GM12864 (cell line): ENCODE measurements around the gene HJURP.
"Not testable (repeated sequence)": the region's sequence is repeated elsewhere in the genome, so short reads cannot be mapped to it uniquely, and the experiment has no call there.

ENCODE experiments used
- DNase-seq: peaks from one replicate; pipeline ENCODE4 v3.0.0-alpha.2; 2011; ENCODE audit warnings: low read depth
- H3K4me3 ChIP-seq: 2 replicates; pipeline ENCODE4 v1.5.1; 2011; ENCODE audit warnings: mild to moderate bottlenecking, low read depth, low read length, control low read depth
- TF ChIP-seq, protein P1 (sequence below): IDR thresholded peaks from 2 replicates; pipeline ENCODE4 v1.5.1; 2011; ENCODE audit warnings: low read depth, mild to moderate bottlenecking, moderate library complexity, low read length, control low read depth, inconsistent platforms; ENCODE audit errors: missing control alignments

The HJURP gene

DNA sequence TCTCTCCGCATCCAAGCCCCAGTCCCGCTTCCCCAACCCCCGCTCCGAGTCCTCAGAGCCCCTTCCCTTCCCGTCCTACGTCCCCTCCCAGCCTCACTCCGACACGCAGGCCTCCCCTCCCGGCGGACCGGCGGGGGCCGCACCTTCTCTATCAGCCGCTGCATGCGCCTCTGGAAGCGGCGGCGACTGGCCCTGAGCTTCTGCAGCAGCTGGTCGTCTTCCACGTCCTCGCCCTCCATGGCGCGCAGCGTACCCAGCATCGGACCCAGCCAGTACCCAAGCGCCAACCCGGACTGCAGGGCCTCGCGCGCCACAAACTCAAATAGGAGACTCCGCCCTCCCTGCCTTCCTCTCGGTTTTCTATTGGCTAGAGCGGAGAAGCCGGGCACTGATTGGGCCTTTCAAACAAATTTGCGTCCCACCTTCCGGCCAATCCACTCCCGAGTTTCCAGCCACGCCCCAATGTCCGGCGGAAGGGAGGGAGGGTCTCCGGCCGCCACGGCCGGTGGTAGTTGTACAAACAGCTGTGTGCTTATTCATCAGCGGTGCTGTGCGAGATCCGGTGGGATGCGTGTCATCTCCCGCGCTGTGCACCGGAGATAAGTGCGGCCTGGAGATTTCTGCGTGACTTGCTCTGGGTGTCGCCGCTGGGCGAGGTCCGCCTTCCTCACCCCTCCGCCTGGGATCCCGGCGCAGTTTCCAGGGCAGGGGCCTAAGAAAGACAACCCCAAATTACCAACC lies at the start of gene HJURP:
Gene HJURP (minus strand): TSS at position 295 of the 741 bp plus-strand sequence. CDS start 35 bp downstream, at position 260.
- peak; percentile 86 for DNase-seq
- peak within 1 kb of the TSS; percentile 72 for H3K4me3 ChIP-seq
- TF ChIP-seq, protein P1, sequence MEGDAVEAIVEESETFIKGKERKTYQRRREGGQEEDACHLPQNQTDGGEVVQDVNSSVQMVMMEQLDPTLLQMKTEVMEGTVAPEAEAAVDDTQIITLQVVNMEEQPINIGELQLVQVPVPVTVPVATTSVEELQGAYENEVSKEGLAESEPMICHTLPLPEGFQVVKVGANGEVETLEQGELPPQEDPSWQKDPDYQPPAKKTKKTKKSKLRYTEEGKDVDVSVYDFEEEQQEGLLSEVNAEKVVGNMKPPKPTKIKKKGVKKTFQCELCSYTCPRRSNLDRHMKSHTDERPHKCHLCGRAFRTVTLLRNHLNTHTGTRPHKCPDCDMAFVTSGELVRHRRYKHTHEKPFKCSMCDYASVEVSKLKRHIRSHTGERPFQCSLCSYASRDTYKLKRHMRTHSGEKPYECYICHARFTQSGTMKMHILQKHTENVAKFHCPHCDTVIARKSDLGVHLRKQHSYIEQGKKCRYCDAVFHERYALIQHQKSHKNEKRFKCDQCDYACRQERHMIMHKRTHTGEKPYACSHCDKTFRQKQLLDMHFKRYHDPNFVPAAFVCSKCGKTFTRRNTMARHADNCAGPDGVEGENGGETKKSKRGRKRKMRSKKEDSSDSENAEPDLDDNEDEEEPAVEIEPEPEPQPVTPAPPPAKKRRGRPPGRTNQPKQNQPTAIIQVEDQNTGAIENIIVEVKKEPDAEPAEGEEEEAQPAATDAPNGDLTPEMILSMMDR = no peak

DNA sequence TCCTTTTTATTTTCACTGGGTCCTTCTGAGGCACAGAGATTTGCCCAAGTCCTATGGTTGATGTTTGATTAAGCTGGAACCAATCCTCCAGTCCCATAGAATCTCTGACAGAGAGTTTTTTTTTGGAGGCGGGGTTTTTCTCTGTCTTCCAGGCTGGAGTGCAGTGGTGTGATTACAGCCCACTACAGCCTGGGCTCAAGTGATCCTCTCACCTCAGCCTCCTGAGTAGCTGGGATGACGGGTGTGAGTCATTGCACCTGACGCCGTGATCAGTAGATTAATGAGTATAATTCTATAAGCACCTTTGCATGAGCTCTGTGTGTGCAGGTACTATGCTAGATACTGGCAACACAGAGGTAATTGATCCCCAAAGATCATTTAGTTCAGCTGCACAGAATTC lies 47.5 kb upstream of the HJURP start:
- TF ChIP-seq, protein P1 = no peak
- no peak overlapping the region for H3K4me3 ChIP-seq
- DNase-seq = no peak

DNA sequence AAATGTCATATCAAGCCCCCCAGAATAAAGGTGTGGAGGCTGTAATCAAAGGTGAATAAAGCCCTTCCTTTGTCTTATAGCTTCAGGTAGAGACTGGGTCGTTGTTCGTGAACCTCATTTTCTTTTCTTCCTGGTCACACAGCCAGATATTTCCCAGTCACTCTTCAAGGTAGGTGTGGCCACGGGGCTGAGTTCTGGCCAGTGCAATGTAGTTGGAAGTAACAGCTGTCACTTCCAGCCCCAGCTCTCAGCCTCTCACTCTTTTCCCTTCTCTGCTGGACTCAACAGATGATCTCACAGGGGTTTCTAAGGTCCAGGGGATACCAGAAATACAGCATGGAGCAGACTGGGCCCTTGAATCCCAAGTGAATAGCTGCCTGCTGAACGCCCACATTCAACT lies 47.0 kb upstream of the HJURP start:
- H3K4me3 ChIP-seq = no peak overlapping the region
- DNase-seq = no peak
- TF ChIP-seq, protein P1 = no peak

GRCh38 chr2:233896253-233896652 lies 41.9 kb upstream of the HJURP start:
- not testable (repeated sequence) for DNase-seq, H3K4me3 ChIP-seq

DNA sequence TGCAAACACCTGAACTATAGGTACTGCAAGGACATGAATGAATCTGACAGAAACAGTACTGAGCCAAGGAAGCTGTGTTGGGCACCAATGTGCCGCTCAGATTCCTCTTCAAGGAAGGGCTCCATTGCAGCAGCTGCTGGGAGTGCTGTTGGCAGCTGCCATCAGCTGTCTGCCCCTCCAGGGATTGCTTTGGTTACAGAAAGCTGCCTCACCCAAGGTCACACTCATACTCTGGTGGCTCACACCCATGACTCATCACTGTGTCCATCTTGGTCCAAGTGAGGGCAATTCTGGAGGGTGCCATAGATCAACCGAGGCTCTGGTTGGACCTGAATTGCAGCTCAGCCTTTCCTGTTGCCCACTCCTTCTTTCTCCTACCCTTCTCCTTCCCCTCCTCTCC lies 38.5 kb upstream of the HJURP start:
- H3K4me3 ChIP-seq = no peak overlapping the region
- DNase-seq = no peak
- TF ChIP-seq, protein P1 = no peak

DNA sequence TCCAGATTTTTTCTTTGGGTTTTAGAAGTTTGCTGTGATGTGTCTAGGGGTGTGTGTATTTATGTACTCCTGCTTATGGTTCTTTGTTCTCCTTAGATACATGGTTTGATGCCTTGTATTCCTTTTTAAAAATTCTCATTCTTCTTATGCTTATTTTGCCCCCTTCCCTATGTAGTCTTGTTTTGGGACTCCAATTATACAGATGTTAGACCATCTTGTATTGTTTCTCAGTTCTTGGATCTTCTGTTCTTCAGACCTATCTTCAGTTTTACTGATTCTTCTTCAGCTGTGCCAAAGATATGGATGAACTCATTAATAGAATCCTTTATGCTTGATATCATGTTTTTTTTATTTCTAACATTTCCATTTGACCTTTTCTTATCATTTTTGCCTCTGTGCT lies 28.0 kb upstream of the HJURP start:
- TF ChIP-seq, protein P1 = no peak
- H3K4me3 ChIP-seq = no peak overlapping the region
- no peak for DNase-seq

GRCh38 chr2:233872125-233872524 lies 17.8 kb upstream of the HJURP start:
- DNase-seq, H3K4me3 ChIP-seq: not testable (repeated sequence)

- no peak overlapping the region for H3K4me3 ChIP-seq
- TF ChIP-seq, protein P1 = no peak
- DNase-seq = no peak
Measured at GRCh38 chr2:233871432-233871831, 17.1 kb upstream of the HJURP start.
